HG03378 (cell line): Measurements from ENCODE around the gene PPME1.
"Not testable (repeated sequence)": the region's sequence is repeated elsewhere in the genome, so short reads cannot be mapped to it uniquely, and the experiment has no call there.

Experiments
- ATAC-seq: cut with Tn5 transposase; IDR thresholded peaks from one replicate; pipeline ENCODE4 v1.9.1; 2021; ENCODE audit warnings: mild to moderate bottlenecking, moderate library complexity; ENCODE audit not compliant: unreplicated experiment

Gene PPME1, protein sequence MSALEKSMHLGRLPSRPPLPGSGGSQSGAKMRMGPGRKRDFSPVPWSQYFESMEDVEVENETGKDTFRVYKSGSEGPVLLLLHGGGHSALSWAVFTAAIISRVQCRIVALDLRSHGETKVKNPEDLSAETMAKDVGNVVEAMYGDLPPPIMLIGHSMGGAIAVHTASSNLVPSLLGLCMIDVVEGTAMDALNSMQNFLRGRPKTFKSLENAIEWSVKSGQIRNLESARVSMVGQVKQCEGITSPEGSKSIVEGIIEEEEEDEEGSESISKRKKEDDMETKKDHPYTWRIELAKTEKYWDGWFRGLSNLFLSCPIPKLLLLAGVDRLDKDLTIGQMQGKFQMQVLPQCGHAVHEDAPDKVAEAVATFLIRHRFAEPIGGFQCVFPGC

GRCh38 chr11:74170694-74171629, at the start of gene PPME1, which contains the start of gene C2CD3:
Gene PPME1, plus strand, starts transcription at chr11:74171289. Its CDS starts 133 bp downstream, at chr11:74171422.
Gene C2CD3, minus strand, starts transcription at chr11:74171002. Its CDS starts 210 bp downstream, at chr11:74170792.
- peak; percentile 95 for ATAC-seq

DNA sequence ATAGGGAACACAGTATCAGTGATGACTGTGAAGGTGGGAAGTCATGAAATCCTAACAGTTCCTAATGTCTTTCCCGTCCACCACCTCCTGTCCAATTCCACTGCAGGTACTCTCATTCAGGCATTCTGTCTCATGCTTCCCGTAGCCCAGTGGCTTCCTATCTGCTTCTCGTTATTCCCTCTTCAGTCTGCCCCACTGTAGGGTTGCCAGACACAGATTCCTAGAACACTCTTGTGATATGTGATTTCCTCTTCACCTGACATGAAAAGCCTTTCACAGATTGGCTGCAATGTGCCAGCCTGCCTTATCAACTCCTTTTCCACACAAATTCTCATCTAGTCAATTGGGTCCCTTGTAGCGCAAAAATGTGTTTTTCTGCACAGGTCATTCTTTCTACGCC, 49.3 kb upstream of the PPME1 start:
- no peak for ATAC-seq

- ATAC-seq, result no peak
Measured at GRCh38 chr11:74123008-74123448, 48.1 kb upstream of the PPME1 start.

- not testable (repeated sequence) for ATAC-seq
Measured at GRCh38 chr11:74129121-74129520, 42.0 kb upstream of the PPME1 start.

- no peak for ATAC-seq
Measured at GRCh38 chr11:74132833-74133232, 38.3 kb upstream of the PPME1 start.

DNA sequence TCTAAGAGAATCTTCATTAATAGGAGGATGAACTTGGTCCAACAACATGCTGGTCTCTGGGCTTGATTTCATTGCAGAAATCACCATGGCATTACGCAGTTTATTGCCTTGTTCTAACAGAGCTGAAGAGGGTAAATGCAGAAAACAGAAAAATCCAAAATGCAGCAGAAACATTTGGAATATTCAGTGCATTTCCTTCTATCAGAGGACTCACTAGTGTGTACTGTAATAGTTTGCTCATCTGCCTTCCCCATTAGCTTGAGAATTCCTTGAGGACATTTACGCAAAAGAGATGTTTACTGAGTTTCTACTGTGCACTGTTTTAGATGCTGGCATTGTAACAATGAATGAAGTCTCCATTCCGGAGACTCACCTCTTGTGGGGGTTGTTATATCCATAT, 37.7 kb upstream of the PPME1 start:
- ATAC-seq, result no peak

DNA sequence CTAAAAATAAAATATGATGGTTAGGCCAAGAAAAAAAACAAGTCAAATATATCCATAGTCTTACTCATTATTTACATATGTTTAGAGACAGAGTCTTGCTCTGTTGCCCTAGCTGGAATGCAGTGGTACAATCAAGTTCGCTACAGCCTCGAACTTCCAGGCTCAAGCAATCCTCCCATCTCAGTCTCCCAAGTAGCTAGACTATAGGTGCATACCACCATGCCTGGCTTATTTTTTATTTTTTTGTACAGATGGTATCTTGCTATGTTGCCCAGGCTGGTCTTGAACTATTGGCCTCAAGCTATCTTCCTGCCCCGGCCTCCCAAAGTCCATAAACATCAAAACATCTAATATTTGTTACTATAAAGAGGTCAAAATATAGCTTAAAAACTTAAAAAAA, 36.4 kb upstream of the PPME1 start:
- no peak for ATAC-seq

GRCh38 chr11:74135127-74135840, 35.8 kb upstream of the PPME1 start:
- no peak for ATAC-seq

DNA sequence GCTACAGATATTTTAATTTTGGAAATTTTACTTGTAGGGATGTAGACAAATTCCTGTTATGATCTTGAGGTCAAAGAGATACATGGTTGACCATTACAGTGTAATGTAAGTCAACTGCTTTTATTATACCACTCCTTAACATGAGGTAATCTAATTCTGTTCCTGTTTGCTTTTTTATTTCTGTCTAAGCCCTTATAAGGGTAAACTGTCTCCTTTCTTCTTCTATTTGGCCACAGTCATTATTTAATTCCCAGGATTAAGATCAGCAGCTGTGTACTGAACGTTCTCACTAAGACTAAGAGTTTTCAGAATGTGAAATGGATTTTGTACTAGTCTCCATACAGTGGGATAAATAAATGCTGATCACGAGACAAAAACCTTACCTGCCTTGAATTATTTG, 33.1 kb upstream of the PPME1 start:
- no peak for ATAC-seq

GRCh38 chr11:74138572-74138971, 32.5 kb upstream of the PPME1 start:
- ATAC-seq, result no peak

DNA sequence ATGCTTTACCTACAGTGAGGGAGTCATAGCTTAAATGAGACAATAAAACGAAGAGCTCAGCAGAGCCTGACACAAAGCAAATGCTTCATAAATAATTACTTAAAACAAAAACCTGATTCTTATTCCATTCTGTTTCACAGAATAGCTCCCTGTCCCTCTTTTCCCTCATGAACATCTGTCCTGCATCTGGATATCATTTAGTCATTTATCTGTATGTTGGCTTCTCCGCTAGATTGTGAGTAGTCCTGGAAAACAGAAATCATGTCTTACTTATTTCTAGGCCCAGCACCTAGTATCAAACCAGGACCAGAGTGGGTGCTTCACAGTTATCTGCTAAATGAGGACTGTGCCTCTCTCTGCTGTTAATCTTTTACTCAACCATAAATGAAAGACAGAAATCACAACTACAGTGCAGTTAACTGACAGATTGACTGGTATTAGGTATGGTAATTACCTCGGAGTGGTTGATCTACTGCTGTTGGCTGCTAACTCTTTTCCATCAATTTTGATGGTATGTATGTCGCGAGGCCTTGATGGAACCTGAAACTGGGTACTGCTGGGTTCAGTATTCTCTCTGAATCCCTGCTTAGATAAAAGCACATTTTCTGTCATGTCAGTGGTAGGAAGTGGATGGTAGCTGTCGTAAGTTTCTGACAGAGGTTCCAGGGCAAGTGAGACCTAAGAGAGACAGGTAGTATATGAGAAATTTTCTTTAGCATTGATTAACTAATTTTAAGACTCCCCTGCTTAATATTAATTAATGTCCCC, 31.8 kb upstream of the PPME1 start:
- ATAC-seq, result no peak

DNA sequence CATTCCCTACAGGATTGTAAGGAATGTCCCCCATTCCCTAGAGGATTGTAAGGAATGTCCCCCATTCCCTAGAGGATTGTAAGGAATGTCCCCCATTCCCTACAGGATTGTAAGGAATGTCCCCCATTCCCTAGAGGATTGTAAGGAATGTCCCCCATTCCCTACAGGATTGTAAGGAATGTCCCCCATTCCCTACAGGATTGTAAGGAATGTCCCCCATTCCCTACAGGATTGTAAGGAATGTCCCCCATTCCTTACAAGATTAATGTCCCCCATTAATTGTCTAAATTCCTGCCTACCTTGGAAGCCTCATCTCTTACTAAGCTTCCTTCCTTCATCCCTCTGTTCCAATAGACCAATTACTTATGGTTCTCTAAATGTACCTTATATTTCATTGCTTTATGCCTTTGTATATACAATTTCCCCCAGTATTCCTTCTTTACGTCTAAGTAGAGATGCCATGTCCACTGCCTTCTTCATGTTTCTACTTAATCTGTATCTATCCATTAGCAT, 31.1 kb upstream of the PPME1 start:
- ATAC-seq, result not testable (repeated sequence)

DNA sequence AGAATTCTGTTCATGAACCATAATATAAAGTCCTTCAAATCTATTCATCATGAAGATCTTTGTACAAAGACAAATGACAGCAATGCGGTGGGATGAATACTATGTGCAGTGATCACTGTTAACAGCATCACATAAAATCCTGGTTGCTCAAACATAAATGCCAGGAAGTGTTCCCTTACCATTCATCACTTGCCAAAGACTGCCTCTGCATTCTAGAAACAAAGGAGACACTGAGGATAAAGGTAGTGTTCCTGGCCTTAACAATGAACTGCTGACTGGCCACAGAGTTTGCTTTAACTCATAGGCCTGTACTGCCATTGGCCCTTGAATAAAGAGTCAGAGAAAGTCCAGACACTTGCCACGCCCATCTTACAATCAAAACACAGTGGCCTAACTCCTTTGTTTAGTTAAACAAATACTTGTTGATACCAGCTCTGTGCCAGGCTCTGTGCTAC, 29.8 kb upstream of the PPME1 start:
- no peak for ATAC-seq

DNA sequence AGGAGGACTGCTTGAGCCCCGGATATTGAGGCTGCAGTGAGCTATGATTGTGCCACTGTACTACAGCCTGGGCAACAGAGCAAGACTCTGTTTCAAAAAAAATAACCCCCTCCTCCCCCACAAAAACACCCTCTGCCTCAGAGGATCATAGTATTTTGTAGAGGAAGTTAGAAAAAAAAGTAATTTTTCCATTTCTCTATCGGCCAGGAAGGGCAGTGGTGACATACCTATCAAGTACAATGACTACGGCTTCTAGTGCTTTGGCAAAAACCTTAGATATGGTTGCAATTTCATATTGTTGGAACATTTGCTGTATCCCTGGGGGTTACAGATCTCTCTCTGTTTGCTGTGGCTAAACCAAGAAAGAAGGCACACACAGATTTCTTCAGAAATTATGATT, 29.2 kb upstream of the PPME1 start:
- no peak for ATAC-seq

DNA sequence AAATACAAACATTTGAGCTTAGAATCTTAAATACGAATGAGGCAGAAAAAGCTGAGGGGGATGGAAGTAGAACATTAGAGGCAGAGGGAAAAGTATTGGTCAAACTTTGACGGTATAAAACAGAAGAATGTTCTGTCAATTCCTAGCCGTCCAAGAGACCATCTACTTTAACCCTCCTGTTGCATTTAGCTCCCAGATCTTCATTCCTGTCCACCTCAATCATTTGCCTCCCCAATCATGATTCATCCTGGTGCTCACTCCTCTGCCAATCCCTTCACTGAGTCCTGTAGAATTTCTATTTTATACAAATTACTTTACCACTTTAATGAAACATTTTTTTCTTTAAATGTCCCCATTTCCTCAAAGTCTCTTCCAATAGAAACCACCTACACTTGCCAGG, 28.5 kb upstream of the PPME1 start:
- no peak for ATAC-seq

DNA sequence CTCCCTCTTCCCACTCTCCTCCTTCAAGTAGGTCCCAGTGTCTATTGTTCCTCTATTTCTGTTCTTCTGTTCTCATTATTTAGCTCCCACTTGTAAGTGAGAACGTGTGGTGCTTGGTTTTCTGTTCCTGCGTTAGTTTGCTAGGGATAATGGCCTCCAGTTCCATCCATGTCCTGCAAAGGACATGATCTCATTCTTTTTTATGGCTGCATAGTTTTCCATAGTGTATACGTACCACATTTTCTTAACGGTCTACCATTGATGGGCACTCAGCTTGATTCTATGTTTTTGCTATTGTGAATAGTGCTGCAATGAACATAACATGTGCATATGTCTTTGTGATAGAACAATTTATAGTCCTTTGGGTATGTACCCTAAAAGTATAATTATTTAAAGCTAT, 26.5 kb upstream of the PPME1 start:
- ATAC-seq, result no peak

DNA sequence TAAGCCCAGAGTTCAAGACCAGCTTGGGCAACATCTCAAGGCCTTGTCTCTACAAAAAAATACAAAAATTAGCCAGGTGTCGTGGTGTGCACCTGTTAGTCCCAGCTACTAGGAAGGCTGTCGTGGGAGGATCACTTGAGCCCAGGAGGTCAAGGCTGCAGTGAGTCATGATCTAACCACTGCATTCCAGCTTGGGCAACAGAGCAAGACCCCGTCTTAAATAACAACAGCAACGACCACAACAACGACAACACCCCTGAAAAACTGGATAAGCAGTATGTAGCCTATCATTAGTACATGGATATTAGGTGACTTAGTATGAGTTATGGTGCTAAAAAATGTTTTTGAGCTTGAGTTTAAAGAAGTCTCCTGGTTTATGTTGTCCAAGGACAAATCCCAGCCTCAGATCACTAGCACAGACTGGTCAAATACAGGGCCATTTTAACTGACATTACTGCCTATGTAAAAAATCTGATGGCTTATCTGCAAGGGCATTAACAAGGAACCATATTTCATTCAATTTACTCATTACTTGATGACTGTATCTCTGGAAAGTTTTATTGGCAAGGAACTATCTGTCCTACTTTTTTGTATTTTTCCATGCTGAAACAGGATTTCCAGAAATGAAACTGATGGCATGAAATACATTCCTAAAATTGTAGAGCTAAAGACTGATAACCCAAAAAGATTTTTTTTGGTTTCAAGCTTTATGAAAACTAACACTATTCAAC, 23.7 kb upstream of the PPME1 start:
- ATAC-seq, result no peak

DNA sequence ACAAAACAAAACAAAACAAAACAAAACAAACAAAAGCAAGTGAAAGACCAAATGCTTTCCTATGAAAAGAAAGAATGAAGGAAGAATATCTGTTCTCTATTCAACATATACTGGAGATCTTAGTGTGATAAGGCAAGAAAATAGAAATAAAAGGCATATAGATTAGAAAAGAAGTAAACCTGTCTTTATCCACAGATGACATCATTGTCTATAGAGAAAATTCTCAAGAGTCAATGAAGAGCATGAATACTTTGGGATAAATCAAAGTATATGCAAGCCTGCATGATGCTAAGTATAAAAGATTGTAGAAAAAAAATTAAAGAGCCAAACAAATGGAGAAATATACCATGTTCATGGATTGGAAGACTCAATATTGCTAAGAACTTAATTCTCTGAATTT, 17.9 kb upstream of the PPME1 start:
- no peak for ATAC-seq

- no peak for ATAC-seq
Measured at GRCh38 chr11:74154620-74155281, 16.3 kb upstream of the PPME1 start.
